ENCODE results near the gene HOXD3. TPM values are rescaled to one million over a fixed set of nuclear protein-coding genes. Genes with fewer than 3 reads are reported as not detected.
A peak's percentile ranks its signal among the peaks of the same experiment; 100 is the strongest.

Gene HOXD3
- total RNA-seq, 1 donor = 21.6 TPM

DNA sequence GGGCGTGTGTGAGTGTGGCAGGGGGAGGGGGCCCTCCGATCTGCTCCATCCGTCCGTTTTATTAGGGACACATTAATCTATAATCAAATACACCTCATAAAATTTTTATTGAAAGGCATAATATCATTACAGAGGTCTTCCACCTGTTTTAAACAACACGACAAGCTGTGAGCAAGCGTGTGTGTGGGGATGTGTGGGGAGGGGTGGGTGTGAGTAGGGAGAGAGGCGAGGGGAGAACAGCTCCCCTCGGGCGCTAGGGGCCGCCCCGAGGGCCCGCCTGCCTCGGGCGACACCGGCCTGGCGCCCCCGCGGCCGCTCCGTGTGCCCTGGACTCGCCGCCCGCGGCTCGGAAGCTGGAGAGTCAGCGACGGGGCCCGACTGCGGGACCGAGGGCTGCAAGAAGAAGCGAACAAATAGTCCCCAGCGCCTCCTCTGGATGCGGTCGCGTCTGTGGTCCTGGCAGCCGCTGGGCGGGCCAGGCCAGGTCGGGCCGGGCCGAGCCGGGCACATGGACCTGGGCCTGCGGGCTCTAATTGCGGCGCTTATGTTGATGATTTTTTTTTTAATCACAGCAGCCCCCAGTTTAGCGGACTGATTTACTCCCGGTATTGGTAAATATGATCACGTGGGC, 34.9 kb upstream of the HOXD3 start:
- DNase-seq (ENCODE audit: low read depth) = peak; percentile 81
- peak overlapping the region; percentile 51 for H3K4me3 ChIP-seq (ENCODE audit: low read depth, low read length)

DNA sequence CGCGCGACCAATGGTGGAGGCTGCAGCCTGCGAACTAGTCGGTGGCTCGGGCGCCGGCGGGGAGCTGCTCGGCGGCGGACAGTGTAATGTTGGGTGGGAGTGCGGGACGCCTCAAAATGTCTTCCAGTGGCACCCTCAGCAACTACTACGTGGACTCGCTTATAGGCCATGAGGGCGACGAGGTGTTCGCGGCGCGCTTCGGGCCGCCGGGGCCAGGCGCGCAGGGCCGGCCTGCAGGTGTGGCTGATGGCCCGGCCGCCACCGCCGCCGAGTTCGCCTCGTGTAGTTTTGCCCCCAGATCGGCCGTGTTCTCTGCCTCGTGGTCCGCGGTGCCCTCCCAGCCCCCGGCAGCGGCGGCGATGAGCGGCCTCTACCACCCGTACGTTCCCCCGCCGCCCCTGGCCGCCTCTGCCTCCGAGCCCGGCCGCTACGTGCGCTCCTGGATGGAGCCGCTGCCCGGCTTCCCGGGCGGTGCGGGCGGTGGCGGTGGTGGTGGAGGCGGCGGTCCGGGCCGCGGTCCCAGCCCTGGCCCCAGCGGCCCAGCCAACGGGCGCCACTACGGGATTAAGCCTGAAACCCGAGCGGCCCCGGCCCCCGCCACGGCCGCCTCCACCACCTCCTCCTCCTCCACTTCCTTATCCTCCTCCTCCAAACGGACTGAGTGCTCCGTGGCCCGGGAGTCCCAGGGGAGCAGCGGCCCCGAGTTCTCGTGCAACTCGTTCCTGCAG, 34.3 kb upstream of the HOXD3 start, which contains the start of gene HOXD9:
TSS of gene HOXD9 (plus strand) at position 37 of the 728 bp plus-strand sequence. CDS start at position 87, 50 bp downstream.
- peak within 1 kb of the TSS; percentile 51 for H3K4me3 ChIP-seq (ENCODE audit: low read depth, low read length)
- TF ChIP-seq, protein P1, sequence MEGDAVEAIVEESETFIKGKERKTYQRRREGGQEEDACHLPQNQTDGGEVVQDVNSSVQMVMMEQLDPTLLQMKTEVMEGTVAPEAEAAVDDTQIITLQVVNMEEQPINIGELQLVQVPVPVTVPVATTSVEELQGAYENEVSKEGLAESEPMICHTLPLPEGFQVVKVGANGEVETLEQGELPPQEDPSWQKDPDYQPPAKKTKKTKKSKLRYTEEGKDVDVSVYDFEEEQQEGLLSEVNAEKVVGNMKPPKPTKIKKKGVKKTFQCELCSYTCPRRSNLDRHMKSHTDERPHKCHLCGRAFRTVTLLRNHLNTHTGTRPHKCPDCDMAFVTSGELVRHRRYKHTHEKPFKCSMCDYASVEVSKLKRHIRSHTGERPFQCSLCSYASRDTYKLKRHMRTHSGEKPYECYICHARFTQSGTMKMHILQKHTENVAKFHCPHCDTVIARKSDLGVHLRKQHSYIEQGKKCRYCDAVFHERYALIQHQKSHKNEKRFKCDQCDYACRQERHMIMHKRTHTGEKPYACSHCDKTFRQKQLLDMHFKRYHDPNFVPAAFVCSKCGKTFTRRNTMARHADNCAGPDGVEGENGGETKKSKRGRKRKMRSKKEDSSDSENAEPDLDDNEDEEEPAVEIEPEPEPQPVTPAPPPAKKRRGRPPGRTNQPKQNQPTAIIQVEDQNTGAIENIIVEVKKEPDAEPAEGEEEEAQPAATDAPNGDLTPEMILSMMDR (IDR thresholded peaks at IDR 0.05; ENCODE audit: insufficient read depth, low read depth, low read length) = no peak
- no peak for DNase-seq (ENCODE audit: low read depth)

More for the DNA sequence above, 34.9 kb upstream of the HOXD3 start:
- TF ChIP-seq, protein P1 (IDR thresholded peaks at IDR 0.05; ENCODE audit: insufficient read depth, low read depth, low read length) = no peak

DNA sequence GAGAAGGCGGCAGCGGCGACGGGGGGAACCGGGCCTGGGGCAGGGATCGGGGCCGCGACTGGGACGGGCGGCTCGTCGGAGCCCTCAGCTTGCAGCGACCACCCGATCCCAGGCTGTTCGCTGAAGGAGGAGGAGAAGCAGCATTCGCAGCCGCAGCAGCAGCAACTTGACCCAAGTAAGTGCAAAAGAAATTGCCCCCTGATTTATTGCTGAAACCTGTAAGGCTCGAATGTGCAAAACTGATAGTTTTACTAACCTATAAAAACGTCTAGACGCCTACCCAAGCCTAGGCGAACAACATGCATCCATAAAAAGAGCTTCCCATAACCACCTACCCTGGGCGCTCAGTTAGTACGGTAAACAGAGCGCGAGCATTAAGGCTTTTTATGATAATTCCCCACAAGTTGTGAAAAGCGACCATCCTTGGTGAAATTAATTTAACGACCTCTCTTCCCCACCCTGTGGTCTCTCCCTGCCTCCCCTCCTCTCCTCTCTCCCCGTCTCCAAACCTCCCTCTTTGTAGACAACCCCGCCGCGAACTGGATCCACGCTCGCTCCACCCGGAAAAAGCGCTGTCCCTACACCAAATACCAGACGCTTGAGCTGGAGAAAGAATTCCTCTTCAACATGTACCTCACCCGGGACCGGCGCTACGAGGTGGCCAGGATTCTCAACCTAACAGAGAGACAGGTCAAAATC, 33.5 kb upstream of the HOXD3 start:
- peak overlapping the region; percentile 51 for H3K4me3 ChIP-seq (ENCODE audit: low read depth, low read length)
- peak; percentile 44 for DNase-seq (ENCODE audit: low read depth)

DNA sequence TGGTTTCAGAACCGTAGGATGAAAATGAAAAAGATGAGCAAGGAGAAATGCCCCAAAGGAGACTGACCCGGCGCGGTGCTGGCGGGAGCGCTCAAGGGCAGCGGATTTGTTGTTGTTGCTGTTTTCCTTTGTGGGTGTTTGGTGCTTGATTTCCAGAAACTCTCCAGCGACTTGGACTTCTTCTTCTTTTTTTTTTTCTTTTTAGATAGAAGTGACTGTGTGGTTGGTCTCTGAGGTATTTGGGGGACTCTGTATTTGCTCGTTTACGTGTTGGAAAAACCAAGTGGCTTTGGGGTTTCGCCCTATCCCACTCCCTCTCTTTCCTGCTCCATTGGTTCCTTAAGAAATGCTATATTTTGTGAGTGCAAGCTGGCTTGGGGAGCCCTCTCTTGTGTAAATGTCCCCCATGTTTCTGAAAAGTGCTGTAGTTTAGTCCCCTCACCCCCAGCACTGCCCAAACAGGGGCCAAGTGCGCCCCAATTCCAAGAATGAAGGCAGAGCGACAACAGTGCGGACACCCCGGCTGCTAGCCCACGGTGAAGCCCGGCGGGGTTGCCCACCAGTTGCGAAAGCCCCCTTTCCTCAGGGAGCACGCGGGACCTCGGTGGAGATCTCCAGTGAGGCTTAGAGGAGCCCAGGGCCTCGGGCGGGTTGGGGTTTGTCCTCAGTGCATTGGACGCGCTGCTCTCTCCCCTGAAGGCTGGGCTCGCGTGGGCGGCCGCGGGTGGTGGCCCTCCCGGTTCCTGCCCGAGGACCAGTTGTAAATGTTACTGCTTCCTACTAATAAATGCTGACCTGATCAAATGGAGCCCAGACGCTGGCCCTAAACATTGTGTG, 32.8 kb upstream of the HOXD3 start:
- TF ChIP-seq, protein P1 (IDR thresholded peaks at IDR 0.05; ENCODE audit: insufficient read depth, low read depth, low read length) = no peak
- peak; percentile 34 for DNase-seq (ENCODE audit: low read depth)
- peak overlapping the region; percentile 51 for H3K4me3 ChIP-seq (ENCODE audit: low read depth, low read length)

More for the DNA sequence above, 33.5 kb upstream of the HOXD3 start:
- TF ChIP-seq, protein P1 (IDR thresholded peaks at IDR 0.05; ENCODE audit: insufficient read depth, low read depth, low read length) = no peak

DNA sequence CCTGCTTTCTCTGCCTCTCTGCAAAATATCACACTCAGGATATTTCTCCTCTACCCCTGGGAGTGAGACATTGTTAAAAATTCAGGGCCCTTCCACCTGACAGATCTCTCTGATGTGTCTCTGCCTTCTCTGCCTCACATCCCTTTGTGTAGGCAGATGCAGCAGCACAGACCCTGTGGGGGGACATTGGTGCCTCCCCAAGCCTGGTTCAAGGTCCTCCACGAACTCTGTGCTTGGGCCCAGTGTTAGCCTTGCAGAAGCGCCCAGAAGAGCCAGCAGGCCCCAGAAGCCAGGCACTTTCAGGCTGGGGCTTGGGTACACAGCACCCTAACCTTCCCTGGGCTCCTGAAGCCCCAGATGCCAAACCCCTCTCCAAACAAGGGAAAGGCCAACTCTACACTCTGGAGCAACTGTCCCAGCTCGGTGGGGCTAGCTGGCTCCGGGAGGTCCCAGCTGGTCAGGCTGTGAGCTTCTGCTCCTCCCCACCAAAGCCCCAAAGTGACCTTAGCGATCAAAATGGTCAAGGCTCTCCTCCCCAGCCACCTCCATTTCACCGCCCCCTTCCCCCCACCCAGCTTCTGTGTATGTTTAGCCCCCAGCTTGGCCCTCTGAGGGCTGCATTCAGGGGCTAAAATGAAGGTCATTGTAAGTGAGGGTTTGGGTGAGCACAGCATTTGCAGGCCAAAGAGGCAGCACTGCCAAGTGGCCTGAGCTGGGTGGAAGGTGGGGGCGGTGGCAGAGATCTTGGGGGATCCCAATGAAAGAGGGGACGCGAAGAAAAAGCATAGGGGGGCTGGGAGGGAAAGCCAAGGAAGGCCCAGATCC, 31.9 kb upstream of the HOXD3 start:
- H3K4me3 ChIP-seq (ENCODE audit: low read depth, low read length) = peak overlapping the region; percentile 51
- TF ChIP-seq, protein P1 (IDR thresholded peaks at IDR 0.05; ENCODE audit: insufficient read depth, low read depth, low read length) = no peak
- no peak for DNase-seq (ENCODE audit: low read depth)

Measured in fibroblast of villous mesenchyme (primary cell).